ENCODE measurements around the gene LATS1.
"Not testable (repeated sequence)": the region's sequence is repeated elsewhere in the genome, so short reads cannot be mapped to it uniquely, and the experiment has no call there.

DNA sequence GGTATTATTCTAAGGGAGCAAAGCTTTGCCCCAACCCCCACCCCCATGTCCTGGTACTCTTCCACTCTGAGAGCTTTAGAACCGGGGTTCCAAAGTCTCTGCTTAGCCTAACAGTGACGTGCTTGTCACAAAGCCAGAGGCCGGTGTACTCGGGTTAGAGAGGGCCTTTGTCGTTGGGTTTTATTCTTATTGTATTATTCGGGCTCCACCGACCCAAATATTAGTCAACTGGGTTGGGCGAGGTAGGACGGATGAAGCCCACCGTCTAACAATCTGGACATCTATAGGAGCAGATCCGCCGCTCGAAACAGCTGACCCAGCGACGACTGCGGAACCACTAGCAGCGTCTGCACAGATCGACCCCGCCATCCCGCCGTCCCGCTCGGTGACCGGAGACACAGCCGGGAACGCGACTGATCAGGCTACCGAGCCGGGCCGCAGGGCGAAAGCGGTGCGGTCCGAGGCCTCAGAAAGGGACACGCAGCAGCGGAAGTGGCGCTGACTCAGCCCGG, 31.2 kb upstream of the LATS1 start:
- TF ChIP-seq, protein P1, sequence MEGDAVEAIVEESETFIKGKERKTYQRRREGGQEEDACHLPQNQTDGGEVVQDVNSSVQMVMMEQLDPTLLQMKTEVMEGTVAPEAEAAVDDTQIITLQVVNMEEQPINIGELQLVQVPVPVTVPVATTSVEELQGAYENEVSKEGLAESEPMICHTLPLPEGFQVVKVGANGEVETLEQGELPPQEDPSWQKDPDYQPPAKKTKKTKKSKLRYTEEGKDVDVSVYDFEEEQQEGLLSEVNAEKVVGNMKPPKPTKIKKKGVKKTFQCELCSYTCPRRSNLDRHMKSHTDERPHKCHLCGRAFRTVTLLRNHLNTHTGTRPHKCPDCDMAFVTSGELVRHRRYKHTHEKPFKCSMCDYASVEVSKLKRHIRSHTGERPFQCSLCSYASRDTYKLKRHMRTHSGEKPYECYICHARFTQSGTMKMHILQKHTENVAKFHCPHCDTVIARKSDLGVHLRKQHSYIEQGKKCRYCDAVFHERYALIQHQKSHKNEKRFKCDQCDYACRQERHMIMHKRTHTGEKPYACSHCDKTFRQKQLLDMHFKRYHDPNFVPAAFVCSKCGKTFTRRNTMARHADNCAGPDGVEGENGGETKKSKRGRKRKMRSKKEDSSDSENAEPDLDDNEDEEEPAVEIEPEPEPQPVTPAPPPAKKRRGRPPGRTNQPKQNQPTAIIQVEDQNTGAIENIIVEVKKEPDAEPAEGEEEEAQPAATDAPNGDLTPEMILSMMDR (IDR thresholded peaks at IDR 0.05; ENCODE audit: borderline replicate concordance, extremely low read depth, low read length, poor library complexity, severe bottlenecking): not testable (repeated sequence)
- not testable (repeated sequence) for TF ChIP-seq EZH2 (IDR thresholded peaks at IDR 0.05; ENCODE audit: borderline replicate concordance, low read depth, low read length, severe bottlenecking)
